ENCODE data around the gene SPHKAP.
"Not testable (repeated sequence)": the region's sequence is repeated elsewhere in the genome, so short reads cannot be mapped to it uniquely, and the experiment has no call there.

SPHKAP gene

DNA sequence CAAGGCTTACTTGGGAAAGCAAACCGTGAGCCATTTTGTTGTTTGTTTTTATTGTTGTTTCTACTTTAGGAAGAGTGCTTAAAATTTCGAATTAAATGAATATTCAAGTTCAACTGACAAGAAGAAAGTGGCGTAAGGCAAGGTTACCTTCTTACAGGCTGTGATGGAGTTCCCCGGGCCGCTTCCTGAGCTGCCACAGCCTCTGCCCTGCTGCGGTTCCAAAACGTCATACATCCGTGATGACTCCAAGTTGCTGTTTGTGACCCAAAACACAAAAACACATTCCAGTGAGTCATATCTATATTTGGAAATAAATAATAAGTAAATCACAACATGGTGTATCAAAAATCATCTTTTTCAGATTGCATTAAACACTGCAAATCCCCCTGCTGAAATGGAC, 49.7 kb downstream of the SPHKAP start:
- H3K4me1 Mint-ChIP-seq = no peaks in the 10 kb centered on the region
- no peak for DNase-seq
- no peak for ATAC-seq
- H3K4me3 Mint-ChIP-seq = no peak overlapping the region
- H3K27me3 Mint-ChIP-seq = no peaks in the 10 kb centered on the region
- H3K36me3 Mint-ChIP-seq (ENCODE audit: low read depth) = no peaks in the 10 kb centered on the region
- H3K9me3 Mint-ChIP-seq = no peaks in the 10 kb centered on the region
- no peak overlapping the region for H3K27ac Mint-ChIP-seq

DNA sequence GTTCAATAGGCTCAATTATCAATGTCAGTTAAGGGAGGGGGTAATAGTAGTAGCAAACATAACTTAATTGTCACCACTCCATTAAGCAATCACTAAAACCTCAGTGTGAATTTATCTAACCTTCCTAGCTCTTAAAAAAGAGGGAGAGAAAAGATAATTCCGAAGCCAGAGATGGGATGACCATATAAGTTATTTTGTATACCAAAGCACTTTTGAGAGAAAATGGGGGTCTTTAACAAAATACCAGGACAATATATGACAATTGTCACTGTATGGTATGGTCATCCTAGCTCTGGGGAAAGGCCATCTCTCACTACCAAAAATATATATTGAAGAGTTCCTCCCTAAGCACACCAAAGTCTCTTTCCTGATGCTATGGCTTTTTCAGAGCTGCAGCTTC, 55.1 kb downstream of the SPHKAP start:
- Mint-ChIP-seq H3K27me3 (no peaks in the 10 kb centered on the region), H3K4me3 (no peak overlapping the region), H3K36me3 (ENCODE audit: low read depth) (no peaks in the 10 kb centered on the region), H3K27ac (no peak overlapping the region), H3K9me3 (no peaks in the 10 kb centered on the region), H3K4me1 (no peaks in the 10 kb centered on the region)
- ATAC-seq (no peak), DNase-seq (no peak)

DNA sequence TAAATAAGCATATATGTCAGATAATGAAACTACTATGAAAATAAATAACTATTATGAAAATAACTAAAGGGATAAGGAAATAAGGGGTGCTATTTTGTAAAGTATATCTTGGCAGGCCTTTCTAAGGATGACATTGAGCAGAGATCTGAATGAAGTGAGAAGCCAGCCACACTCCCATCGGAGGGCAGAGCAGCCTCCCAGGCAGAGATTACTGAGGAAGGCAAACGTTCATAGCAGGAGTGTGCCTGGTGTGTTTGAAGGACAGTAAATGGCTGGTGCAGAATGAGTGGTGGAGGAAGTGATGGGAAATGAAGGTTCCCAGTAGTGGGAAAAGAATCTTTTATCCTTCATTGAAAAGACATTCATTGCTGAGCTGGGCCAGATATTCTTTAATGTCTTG, 62.5 kb downstream of the SPHKAP start:
- ATAC-seq (no peak), DNase-seq (no peak)
- no peaks in the 10 kb centered on the region for H3K4me1 Mint-ChIP-seq
- H3K4me3 Mint-ChIP-seq = no peak overlapping the region
- H3K27me3 Mint-ChIP-seq = no peaks in the 10 kb centered on the region
- H3K27ac Mint-ChIP-seq = no peak overlapping the region
- no peaks in the 10 kb centered on the region for H3K36me3 Mint-ChIP-seq (ENCODE audit: low read depth)
- H3K9me3 Mint-ChIP-seq = no peaks in the 10 kb centered on the region

DNA sequence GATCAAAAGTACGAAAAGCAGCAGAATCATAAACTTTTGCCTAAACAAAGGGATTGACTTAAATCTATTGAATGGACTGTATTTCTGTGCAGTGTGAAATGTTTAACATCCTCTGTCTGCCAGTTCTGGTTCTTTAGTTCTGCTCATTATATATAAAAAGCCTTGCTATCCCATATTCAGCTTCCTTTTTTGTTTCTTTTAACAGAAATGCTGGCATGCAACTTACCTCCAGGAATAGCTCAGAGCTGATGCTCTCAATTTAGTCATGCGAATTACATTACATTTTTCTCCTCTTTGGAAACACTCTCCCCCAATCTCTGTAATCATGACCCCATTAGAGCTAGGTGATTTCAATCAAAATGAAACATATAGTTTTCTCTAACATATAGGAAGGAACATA, 73.6 kb downstream of the SPHKAP start:
- H3K36me3 Mint-ChIP-seq (ENCODE audit: low read depth) = no peaks in the 10 kb centered on the region
- H3K9me3 Mint-ChIP-seq = peaks cover 6% of the 10 kb centered on the region
- DNase-seq = no peak
- H3K27me3 Mint-ChIP-seq = no peaks in the 10 kb centered on the region
- no peak overlapping the region for H3K4me3 Mint-ChIP-seq
- no peak for ATAC-seq
- H3K4me1 Mint-ChIP-seq = no peaks in the 10 kb centered on the region
- no peak overlapping the region for H3K27ac Mint-ChIP-seq

DNA sequence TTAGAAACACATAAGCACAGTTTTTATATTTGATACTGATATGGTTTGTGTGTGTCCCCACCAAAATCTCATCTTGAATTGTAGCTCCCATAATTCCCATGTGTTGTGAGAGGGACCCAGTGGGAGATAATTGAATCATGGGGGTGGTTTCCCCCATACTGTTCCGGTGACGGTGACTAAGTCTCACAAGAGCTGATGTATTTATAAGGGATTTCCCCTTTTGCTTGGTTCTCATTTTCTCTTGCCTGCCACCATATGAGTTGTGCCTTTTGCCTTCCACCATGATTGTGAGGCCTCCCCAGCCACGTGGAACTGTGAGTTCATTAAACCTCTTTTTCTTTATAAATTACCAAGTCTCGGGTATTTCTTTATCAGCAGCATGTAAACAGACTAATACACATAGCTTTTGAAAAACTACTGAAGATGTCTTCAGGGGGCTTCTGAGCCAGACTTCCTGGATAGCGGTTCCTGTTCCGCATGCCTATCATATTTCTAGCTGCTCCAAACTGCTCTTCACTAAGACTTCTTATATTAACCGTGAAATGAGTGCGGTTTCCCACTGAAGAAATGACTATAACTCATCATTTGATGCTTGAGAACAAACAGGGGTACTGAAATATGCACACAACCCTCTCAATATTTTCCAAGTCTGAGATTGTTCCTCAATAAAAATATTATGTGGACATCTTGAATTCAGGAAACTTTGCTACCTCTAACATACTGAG, 75.8 kb downstream of the SPHKAP start:
- Mint-ChIP-seq H3K36me3 (ENCODE audit: low read depth) (no peaks in the 10 kb centered on the region), H3K4me3 (no peak overlapping the region), H3K27me3 (no peaks in the 10 kb centered on the region), H3K27ac (no peak overlapping the region), H3K9me3 (peaks cover 10% of the 10 kb centered on the region), H3K4me1 (no peaks in the 10 kb centered on the region)
- no peak for ATAC-seq
- no peak for DNase-seq

DNA sequence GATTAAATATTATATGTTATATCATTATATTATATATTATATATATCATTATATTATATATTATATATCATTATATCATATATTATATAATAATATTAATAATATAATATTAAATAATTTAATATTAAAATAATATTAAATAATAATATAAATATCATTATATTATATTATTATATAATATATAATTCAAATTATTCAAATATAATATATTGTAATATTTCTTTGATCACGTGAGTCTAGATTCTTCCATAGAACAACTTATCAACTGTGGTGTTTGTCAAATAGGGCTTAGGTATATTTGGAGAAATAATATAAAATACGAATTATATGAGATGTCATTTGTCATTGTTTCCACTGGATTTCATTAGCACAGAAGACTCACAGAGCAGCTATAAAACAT, 77.3 kb downstream of the SPHKAP start:
- Mint-ChIP-seq H3K27me3 (no peaks in the 10 kb centered on the region), H3K36me3 (ENCODE audit: low read depth) (no peaks in the 10 kb centered on the region), H3K27ac (no peak overlapping the region), H3K4me3 (no peak overlapping the region), H3K9me3 (peaks cover 18% of the 10 kb centered on the region), H3K4me1 (no peaks in the 10 kb centered on the region)
- ATAC-seq (no peak), DNase-seq (no peak)

DNA sequence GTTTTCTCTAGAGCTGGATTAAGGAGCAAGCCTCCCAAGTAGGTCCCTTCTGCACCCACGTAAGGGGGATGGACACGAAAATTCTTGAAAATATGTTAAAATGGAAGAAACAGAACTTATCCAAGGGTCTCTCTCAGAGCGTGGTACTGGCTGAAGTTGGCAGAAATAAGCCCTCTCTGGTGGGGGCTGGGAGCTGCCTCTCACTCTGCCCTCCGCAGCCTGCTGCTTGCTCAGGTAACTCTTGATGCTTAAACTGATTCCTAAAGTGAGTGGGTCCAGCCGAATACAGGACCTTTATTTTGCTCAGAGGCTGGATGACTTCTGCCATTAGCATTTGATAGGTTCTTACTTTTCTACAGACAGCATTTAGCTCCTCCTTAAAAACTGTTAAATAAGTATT, 78.1 kb downstream of the SPHKAP start:
- no peak for DNase-seq
- no peak overlapping the region for H3K4me3 Mint-ChIP-seq
- no peaks in the 10 kb centered on the region for H3K4me1 Mint-ChIP-seq
- no peak for ATAC-seq
- H3K27ac Mint-ChIP-seq = no peak overlapping the region
- peaks cover 24% of the 10 kb centered on the region for H3K9me3 Mint-ChIP-seq
- no peaks in the 10 kb centered on the region for H3K36me3 Mint-ChIP-seq (ENCODE audit: low read depth)
- no peaks in the 10 kb centered on the region for H3K27me3 Mint-ChIP-seq

DNA sequence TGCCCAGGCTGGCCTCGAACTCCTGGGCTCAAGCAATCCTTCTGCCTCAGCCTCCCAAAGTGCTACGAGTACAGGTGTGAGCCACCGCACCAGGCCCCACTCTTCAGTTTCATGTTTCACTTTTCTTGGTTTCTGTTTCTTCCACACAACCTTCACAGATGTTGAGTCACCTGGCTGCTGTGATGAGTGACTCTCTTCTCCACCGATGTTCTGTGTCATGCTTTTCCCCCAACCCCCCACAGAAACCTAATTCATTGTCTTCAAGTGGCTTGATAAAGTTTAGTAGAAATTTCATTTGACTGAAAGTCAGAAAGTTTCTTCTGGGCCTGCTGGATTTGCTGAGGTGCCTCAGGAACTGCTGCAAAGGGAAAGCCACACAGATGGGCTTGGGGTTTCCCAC, 78.5 kb downstream of the SPHKAP start:
- no peak for DNase-seq

DNA sequence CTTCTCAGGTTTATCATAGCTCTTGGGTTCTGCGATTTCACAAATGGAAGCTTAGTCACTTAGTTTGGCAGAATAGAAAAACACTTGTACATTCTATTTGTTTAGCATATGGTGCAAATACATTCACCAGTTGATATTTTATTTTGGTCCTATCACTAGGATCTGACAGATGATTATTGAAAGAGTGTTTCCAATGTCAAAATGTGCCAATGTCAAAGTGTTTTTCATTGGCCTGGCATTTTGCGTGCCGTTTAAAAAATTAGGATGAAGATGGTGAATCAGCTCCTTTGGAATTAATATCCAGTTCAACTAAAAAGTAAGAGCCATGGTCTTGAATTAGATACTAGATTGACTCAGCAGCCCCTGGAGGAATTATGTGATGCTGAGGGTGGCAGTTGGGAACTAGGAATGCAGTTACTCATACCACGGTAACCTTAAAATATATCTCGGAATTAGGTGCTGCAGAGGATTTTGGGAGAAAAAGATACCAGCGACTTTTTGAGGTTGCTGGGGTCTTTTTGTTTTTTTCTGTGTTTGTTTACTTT, 87.0 kb downstream of the SPHKAP start:
- ATAC-seq = no peak
- H3K4me1 Mint-ChIP-seq = no peaks in the 10 kb centered on the region

More for the DNA sequence above, 78.5 kb downstream of the SPHKAP start:
- peak; percentile 40 for ATAC-seq
- Mint-ChIP-seq H3K36me3 (ENCODE audit: low read depth) (no peaks in the 10 kb centered on the region), H3K27me3 (no peaks in the 10 kb centered on the region), H3K27ac (no peak overlapping the region), H3K9me3 (peaks cover 24% of the 10 kb centered on the region), H3K4me1 (no peaks in the 10 kb centered on the region), H3K4me3 (no peak overlapping the region)

DNA sequence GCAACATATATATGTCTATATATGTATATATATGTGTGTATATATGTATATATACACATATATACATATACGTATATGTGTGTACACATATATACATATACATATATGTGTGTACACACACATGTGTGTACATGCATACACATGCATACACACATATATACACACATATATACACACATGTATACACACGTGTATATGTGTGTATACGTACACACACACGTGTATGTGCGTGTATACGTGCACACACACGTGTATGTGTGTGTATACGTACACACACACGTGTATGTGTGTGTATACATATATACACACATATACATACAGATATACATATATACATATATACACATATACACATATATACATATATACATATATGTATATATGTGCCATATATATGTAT, 89.4 kb downstream of the SPHKAP start:
- Mint-ChIP-seq H3K27ac (no peak overlapping the region), H3K4me3 (no peak overlapping the region), H3K27me3 (no peaks in the 10 kb centered on the region), H3K4me1 (no peaks in the 10 kb centered on the region), H3K9me3 (peaks cover 21% of the 10 kb centered on the region), H3K36me3 (ENCODE audit: low read depth) (no peaks in the 10 kb centered on the region)
- no peak for ATAC-seq
- no peak for DNase-seq

More for the DNA sequence above, 87.0 kb downstream of the SPHKAP start:
- Mint-ChIP-seq H3K27ac (no peak overlapping the region), H3K4me3 (no peak overlapping the region), H3K27me3 (no peaks in the 10 kb centered on the region), H3K36me3 (ENCODE audit: low read depth) (no peaks in the 10 kb centered on the region), H3K9me3 (peaks cover 22% of the 10 kb centered on the region)
- no peak for DNase-seq

DNA sequence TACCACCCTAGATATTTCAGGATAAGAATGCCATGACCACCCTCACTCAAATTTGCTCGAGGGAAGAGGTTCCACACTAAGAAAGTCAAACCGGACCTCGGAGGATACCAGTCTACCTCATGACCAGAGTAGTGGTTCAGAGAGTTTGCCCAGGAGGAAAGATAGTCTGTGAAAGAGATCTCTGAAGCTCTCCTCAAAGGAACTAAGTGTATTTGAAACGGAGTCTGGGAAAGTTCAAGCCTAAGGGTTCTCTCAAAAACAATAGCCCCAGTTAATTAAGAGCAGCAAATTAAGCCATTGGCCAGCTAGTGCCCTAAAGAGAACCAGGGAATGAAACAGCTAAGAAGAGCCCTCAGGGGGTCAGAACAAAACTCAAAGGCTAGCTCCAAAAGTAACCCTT, 94.9 kb downstream of the SPHKAP start:
- no peak overlapping the region for H3K27ac Mint-ChIP-seq
- peaks cover 21% of the 10 kb centered on the region for H3K9me3 Mint-ChIP-seq
- DNase-seq (no peak), ATAC-seq (no peak)
- H3K4me3 Mint-ChIP-seq = no peak overlapping the region
- H3K36me3 Mint-ChIP-seq (ENCODE audit: low read depth) = no peaks in the 10 kb centered on the region
- no peaks in the 10 kb centered on the region for H3K27me3 Mint-ChIP-seq
- H3K4me1 Mint-ChIP-seq = no peaks in the 10 kb centered on the region

DNA sequence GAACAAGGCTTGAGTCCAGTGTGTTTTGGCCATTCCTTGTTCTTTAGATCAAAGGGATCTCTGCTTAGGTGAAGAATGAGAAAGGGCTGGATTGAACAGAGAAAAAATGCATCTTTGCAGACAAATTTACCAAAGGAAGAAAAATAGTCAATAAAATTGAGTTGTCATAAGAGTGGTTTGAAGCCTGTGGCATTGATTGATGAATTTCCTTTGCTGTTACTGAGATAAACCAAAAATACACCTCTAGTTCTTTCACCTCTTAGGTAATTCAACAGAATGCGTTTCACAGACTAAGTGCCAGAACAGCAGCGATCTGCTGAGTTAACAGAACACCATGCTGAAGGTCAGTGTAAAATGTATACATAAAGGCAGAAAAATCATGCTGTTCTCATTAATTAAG, 96.8 kb downstream of the SPHKAP start:
- DNase-seq (no peak), ATAC-seq (no peak)
- Mint-ChIP-seq H3K4me3 (no peak overlapping the region), H3K27ac (no peak overlapping the region), H3K36me3 (ENCODE audit: low read depth) (no peaks in the 10 kb centered on the region), H3K27me3 (no peaks in the 10 kb centered on the region), H3K4me1 (no peaks in the 10 kb centered on the region), H3K9me3 (peaks cover 8% of the 10 kb centered on the region)

DNA sequence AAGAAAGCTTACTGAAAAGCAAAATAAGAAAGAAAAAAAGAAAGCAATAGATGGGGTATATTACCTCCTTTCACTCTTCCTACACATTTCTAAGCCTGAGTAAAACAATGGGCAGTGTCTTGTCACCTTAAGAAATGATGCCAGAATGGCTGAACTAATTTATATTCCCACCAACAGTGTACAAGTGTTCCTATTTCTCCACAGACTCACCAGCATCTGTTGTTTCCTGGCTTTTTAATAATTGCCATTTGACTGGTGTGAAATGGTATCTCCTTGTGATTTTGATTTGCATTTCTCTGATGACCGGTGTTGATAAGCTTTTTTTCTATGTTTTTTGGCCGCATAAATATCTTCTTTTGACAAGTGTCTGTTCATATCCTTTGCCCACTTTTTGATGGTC, 98.4 kb downstream of the SPHKAP start:
- ATAC-seq (no peak), DNase-seq (no peak)
- Mint-ChIP-seq H3K4me3 (no peak overlapping the region), H3K4me1 (no peaks in the 10 kb centered on the region), H3K27ac (no peak overlapping the region), H3K27me3 (no peaks in the 10 kb centered on the region), H3K9me3 (no peaks in the 10 kb centered on the region), H3K36me3 (ENCODE audit: low read depth) (no peaks in the 10 kb centered on the region)

DNA sequence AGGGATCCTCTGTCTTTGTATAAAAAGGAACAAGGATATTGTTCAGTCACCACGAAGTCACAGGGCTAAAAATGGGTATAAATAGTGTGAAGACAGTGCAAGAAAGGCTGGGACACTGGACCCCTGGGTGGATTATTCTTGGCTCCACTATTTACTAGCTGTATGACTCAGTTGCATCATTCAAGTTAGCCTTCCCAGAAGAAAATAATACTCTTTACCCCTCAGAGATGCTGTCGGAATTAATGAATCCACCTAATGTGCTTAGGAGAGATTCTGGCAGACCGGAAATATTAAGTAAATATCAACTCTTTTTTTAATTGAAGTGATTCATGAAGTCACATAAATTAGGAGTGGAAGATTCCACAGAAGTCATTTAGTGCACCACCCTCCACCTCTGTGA, 98.9 kb downstream of the SPHKAP start:
- DNase-seq = no peak
- H3K4me3 Mint-ChIP-seq = no peak overlapping the region
- no peaks in the 10 kb centered on the region for H3K27me3 Mint-ChIP-seq
- H3K36me3 Mint-ChIP-seq (ENCODE audit: low read depth) = no peaks in the 10 kb centered on the region
- no peak overlapping the region for H3K27ac Mint-ChIP-seq
- no peak for ATAC-seq
- no peaks in the 10 kb centered on the region for H3K9me3 Mint-ChIP-seq
- no peaks in the 10 kb centered on the region for H3K4me1 Mint-ChIP-seq

DNA sequence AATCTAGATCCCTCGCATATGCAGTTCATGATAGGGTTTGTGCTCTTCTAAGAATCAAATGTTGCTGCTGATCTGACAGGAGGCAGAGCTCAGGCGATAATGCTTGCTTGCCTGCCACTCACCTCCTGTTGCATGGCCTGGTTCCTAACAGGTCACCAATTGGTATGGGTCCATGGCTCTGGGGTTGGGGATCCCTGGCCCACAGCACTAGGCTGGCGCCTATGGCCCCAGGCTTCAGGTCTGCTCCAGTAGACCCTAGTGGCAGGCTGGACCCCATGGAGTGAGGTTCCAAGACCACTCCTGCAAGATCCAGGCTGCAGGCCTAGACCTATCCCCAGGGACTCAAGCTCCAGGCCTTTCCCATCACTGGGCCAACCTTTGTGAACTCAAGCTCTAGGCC, 102.3 kb downstream of the SPHKAP start:
- H3K36me3 Mint-ChIP-seq (ENCODE audit: low read depth) = no peaks in the 10 kb centered on the region
- H3K9me3 Mint-ChIP-seq = no peaks in the 10 kb centered on the region
- DNase-seq = no peak
- no peaks in the 10 kb centered on the region for H3K27me3 Mint-ChIP-seq
- H3K4me3 Mint-ChIP-seq = no peak overlapping the region
- H3K27ac Mint-ChIP-seq = no peak overlapping the region
- ATAC-seq = no peak
- H3K4me1 Mint-ChIP-seq = no peaks in the 10 kb centered on the region

DNA sequence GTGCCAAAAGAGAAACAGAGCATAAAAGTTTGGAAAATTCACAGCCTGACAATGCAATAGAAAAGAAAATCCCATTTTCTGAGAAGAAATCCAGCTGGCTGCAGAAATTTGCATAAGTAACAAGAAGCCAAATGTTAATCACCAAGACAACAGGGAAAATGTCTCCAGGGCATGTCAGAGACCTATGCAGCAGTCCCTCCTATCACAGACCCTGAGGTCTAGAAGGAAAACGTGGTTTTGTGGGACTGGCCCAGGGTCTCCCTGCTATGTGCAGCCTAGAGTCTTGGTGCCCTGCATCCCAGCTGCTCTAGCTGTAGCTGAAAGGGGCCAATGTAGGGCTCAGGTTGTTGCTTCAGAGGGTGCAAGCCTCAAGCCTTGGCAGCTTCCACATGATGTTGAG, 104.8 kb downstream of the SPHKAP start:
- H3K4me3 Mint-ChIP-seq; H3K9me3 Mint-ChIP-seq; H3K27ac Mint-ChIP-seq; H3K36me3 Mint-ChIP-seq (ENCODE audit: low read depth); DNase-seq; H3K4me1 Mint-ChIP-seq; H3K27me3 Mint-ChIP-seq; ATAC-seq: not testable (repeated sequence)
